IPS DF 19.7 (cell line): Measurements from ENCODE around the gene HEBP1.

Experiments
- DNase-seq: peaks from one replicate; pipeline ENCODE4 v3.0.0-alpha.2; 2013; ENCODE audit warnings: low read depth, low spot score

The HEBP1 gene

GRCh38 chr12:12951504-12951903, 48.6 kb downstream of the HEBP1 start:
- no peak for DNase-seq

- DNase-seq, result no peak
These were observed 52.2 kb downstream of the HEBP1 start for GRCh38 chr12:12947902-12948301.

- DNase-seq, result no peak
These were observed 53.2 kb downstream of the HEBP1 start for GRCh38 chr12:12946686-12947355.

GRCh38 chr12:12945591-12945990, 54.5 kb downstream of the HEBP1 start:
- no peak for DNase-seq

DNA sequence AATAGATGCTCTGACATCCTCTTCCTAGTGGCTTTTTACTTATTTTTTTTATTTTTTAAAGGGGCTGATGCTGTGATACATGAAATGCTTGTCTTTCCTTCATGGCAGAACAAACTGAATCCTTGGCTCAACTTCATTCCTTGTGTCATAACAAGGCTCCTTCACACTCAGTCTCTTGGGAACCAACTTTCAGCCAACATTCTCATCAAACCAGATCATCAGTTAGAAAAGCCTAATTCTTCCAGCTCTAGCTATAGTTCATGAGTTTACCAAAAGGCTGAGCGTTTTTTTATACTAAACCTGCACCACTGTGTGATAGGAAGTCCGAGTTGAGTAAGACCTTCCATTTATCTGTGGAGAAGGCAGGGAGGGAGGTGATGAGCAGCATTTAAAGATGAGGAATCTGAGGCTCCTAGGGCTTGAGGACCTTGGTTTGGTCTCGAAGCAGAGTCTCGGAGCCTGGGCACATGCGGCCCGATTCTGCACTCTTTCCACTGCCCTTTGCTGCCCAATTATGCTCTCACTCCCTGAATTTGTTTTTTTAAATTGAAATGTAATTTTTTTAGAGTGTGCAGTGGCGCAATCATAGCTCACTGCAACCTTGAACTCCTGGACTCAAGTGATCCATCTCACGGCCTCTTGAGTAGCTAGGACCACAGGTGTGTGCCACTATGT, 56.3 kb downstream of the HEBP1 start:
- no peak for DNase-seq

DNA sequence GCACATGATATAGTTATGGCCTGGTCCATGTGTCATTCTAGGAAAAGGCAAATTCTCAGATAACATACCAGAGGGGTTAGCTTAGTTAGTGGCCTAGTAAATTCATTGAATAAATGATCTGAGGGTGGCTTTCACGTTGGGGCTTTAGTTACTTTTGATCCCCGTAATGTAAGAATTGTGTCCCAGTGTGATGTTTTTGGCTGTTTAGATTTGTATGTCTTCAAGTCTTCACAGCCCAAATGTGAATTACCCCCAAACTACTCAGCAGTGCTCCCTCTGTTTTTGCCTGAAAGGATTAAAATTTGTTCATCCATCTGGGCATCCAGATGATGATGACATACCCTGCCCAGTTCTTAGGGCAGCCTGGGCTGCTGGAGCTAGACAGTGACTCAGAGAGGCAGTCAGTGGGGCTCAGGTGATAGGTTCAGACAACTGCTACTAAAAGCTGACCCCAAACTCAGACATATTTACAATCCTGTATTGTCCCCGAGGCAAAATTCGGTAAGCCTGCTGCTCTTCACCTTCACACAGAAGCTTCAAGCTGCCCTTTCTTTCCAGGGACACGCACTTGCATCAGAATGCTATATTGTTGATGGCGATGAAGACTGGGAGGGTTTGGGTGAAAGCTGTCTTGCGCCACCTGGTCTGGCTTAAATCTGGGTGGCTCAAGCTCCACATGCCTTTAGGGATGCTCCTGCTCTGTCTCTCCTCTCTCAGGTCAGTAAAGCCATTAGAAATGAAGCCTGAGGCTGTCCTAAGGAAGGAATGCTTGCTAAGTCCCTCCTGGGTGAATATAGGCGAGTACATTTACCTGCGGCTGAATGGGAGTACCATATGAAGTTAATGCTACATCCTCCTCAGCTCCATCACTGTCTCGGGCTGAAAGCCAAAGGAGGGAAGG, 58.4 kb downstream of the HEBP1 start:
- DNase-seq, result no peak

DNA sequence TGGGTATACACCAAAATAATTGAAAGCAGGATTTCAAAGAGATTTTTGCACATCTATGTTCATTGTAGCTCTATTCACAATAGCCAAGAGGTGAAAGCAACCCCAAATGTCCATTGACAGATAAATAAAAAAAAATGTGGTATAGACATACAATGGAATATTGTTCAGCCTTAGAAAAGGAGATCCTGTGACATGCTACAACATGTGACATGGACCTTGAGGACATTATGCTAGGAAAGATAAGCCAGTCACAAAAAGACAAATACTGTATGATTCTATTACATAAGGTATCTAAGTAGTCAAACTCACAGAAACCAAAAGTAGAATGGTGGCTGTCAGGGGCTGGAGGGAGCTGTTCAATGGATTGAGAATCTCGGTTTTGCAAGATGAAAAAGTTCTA, 60.2 kb downstream of the HEBP1 start:
- no peak for DNase-seq

DNA sequence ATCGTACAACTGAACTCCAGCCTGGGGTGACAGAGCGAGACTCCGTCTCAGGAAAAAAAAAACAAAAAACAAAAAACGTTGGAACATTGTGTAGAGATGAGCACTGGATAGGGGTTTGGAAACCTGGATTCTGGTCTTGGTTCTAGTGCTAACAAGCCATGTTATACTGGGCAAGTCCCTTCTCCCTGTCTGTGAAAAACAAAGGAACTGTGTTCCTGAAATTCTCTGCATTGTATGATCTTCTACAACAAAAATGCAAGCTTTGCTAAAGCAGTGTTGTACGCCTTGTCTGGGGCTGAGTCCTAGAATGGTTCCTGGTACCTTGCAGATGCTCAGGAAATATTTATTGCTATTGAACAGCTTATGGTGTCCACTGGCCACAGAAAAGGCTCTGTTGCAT, 61.5 kb downstream of the HEBP1 start:
- DNase-seq, result no peak

- DNase-seq, result no peak
These were observed 63.0 kb downstream of the HEBP1 start for GRCh38 chr12:12936983-12937491.

DNA sequence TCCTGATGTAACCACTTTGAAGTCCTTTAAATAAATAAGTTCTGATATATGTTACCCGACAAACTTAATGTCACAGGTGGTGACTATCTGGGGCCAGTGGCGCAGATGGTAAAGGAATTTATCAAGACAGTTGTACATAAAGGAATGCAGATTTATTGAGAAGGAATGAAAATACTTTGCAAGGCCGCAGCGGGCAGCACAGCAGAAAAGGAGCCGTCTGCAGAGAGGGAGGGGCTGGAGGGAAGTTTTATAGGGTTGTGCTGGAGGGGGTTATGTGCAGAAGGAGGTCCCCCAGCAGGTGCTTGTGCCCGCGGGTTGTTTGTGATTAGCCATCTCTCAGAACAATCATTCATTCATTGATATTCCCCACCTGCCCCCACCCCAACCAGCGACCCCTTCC, 65.5 kb downstream of the HEBP1 start:
- DNase-seq, result no peak

GRCh38 chr12:12933742-12934141, 66.3 kb downstream of the HEBP1 start:
- DNase-seq, result no peak

DNA sequence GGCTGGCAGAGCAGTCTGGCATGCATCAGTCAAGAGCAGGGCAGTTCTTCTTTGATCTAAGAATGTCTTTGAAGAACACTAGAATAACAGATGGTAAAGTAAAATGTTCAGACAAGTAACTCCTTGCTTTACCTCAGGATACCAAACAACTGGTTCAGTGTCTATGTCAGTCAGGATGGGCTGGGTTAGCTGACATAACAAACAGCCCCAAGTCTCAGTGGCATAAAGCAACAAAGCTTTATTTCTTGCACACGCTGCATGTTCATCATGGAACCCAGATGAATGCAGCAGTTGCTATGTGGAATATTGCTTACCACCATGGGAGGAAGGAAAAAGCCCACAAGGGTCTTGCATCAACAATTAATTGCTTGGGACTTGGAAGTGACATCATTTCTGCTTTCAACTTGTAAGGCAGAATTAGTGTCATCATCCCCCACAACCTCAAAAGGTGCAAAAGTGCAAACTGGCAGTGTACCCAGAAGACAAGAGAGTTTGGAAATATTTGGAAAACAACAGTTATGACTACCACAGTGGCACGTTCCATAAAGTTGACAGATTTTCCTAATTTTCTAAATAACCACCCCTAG, 69.3 kb downstream of the HEBP1 start:
- DNase-seq, result no peak

- DNase-seq, result no peak
These were observed 70.4 kb downstream of the HEBP1 start for GRCh38 chr12:12929696-12930095.

DNA sequence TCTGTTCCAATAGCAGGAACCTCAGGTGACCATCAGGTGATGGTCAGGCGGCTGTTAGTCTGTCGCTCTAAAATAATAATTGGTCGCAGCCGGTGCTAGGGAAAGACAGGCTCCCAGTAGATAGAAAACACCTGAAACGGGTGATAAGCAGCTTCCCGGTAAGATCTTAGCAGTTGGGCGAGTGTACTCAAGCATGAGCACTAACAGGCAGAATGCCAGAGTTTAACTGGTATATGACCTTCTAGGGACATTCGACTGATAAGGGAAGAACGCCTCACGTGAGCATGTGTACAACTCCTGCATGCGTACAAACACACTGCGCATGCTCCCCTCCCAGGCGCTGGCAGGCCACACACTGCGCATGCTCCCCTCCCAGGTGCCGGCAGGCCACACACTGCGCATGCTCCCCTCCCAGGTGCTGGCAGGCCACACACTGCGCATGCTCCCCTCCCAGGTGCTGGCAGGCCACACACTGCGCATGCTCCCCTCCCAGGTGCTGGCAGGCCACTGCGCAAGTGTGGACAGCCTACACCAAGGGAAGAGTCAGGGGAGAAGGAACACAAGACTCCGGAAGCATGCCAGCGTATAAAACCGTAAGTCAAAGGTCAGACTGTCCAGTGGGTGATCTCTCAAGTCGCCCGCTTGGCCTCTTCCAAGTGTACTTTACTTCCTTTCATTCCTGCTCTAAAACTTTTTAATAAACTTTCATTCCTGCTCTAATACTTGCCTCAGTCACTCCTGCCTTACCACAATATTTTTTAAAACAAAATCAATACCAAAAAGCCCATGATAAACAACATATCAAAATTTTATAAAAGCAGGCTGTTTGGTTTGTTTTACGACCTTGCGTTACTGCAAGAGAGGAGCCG, 72.6 kb downstream of the HEBP1 start:
- no peak for DNase-seq

DNA sequence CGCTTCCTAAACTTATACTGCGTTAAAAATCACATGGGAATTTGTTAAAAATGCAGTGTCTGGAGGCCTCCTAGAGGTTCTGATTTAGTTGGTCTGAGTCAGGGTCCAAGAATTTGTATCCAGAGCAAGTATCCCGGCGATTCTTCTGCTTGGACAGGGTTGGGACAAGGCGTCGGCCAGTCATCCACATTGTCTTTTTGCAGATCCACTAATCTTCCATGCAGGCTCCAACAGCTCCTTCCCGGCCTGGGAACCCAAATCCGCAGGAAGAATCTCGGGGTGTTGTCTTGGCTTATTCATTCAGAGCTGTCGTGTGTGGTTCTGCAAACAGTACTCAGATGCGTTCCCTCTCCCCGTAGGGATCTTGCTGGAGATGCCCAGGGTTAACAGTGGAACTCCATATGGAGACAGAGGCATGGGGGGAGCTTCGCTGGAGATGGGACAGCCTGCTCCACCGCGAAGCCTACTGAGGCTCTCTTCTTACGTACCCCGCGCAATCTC, 73.4 kb downstream of the HEBP1 start:
- no peak for DNase-seq

DNA sequence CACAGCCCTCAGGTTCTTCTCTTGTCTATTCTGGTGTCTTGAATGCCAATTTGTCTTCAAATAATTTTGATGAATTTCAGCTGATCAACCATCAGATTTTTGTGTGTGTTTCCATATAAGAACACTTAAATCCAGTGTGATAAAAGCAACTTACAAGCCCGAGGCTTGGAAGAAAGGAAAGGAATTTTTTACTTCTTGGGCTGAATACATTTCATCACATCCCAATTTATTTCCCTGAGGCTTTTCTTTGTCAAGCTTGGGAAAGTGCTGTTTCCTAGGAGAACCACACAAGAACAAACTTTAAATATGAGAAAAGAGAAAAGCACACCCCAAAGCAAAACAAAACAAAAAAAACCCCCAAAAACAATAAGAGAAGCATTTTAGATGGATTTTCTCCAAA, 74.7 kb downstream of the HEBP1 start:
- DNase-seq, result no peak
